ENCODE results near the gene CADPS. TPM values are rescaled to one million over a fixed set of nuclear protein-coding genes. Genes with fewer than 3 reads are reported as not detected.
A peak's percentile ranks its signal among the peaks of the same experiment; 100 is the strongest.

Gene CADPS
- total RNA-seq, 1 donor from 2014 or later, result not detected

- intact Hi-C loops (cut with DNase I), result loop anchor here (5.0 to 10.0 kb wide), 2 partner anchors 40 to 1307 kb away; partner anchors contain the start of gene FHIT
- Histone ChIP-seq H3K27ac (peak overlapping the region; percentile 74 to 81), H3K36me3 (no peaks in the 10 kb centered on the region), H3K27me3 (no peaks in the 10 kb centered on the region), H3K9me3 (no peaks in the 10 kb centered on the region), H3K4me3 (no peak overlapping the region), H3K4me1 (peaks cover 0 to 14% of the 10 kb centered on the region in 2 donors)
- no peak for DNase-seq (ENCODE audit: low spot score in 2 of 2)
- no peak for TF ChIP-seq CTCF (IDR thresholded peaks at IDR 0.05)
These were observed 313.2 kb downstream of the CADPS start for GRCh38 chr3:62562017-62562416.

- peak in 2 of 3 experiments; percentile 41 to 59 for TF ChIP-seq CTCF (IDR thresholded peaks at IDR 0.05)
- no peak overlapping the region for H3K27ac ChIP-seq
- peaks cover 0 to 11% of the 10 kb centered on the region in 2 donors for H3K4me1 ChIP-seq
- H3K9me3 ChIP-seq, result no peaks in the 10 kb centered on the region
- intact Hi-C loops (cut with DNase I), result loop anchor here (2.0 to 10.0 kb wide), 3 partner anchors 42 to 1305 kb away; partner anchors contain the start of gene FHIT
- DNase-seq (ENCODE audit: low spot score in 2 of 2), result no peak
- H3K27me3 ChIP-seq, result no peaks in the 10 kb centered on the region
- H3K4me3 ChIP-seq, result no peak overlapping the region
- H3K36me3 ChIP-seq, result no peaks in the 10 kb centered on the region
These were observed 315.3 kb downstream of the CADPS start for GRCh38 chr3:62559831-62560445.

- TF ChIP-seq CTCF (IDR thresholded peaks at IDR 0.05), result peak in 1 of 3 experiments; percentile 33
- Histone ChIP-seq H3K36me3 (no peaks in the 10 kb centered on the region), H3K27me3 (no peaks in the 10 kb centered on the region), H3K27ac (no peak overlapping the region), H3K4me3 (no peak overlapping the region), H3K4me1 (peaks cover 0 to 11% of the 10 kb centered on the region in 2 donors), H3K9me3 (no peaks in the 10 kb centered on the region)
- intact Hi-C loops (cut with DNase I), result loop anchor here (2.0 kb wide), 1 partner anchor 226 kb away; no protein-coding TSS in a partner anchor
- DNase-seq (ENCODE audit: low spot score in 2 of 2), result no peak
These were observed 316.6 kb downstream of the CADPS start for GRCh38 chr3:62558549-62559112.

GRCh38 chr3:62557983-62558382 is 317.2 kb downstream of the CADPS start:
- Histone ChIP-seq H3K27ac (no peak overlapping the region), H3K27me3 (no peaks in the 10 kb centered on the region), H3K9me3 (no peaks in the 10 kb centered on the region), H3K4me1 (peaks cover 0 to 7% of the 10 kb centered on the region in 2 donors), H3K36me3 (no peaks in the 10 kb centered on the region), H3K4me3 (no peak overlapping the region)
- intact Hi-C loops (cut with DNase I), result loop anchor here (2.0 kb wide), 1 partner anchor 225 kb away; no protein-coding TSS in a partner anchor
- DNase-seq (ENCODE audit: low spot score in 2 of 2), result no peak
- no peak for TF ChIP-seq CTCF (IDR thresholded peaks at IDR 0.05)

- intact Hi-C loops (cut with DNase I), result no loop called here
- no peaks in the 10 kb centered on the region for H3K9me3 ChIP-seq
- H3K27me3 ChIP-seq, result no peaks in the 10 kb centered on the region
- H3K36me3 ChIP-seq, result no peaks in the 10 kb centered on the region
- H3K27ac ChIP-seq, result no peak overlapping the region
- peaks cover 0 to 3% of the 10 kb centered on the region in 2 donors for H3K4me1 ChIP-seq
- DNase-seq (ENCODE audit: low spot score in 2 of 2), result no peak
- no peak for TF ChIP-seq CTCF (IDR thresholded peaks at IDR 0.05)
- H3K4me3 ChIP-seq, result no peak overlapping the region
These were observed 317.8 kb downstream of the CADPS start for GRCh38 chr3:62557450-62557849.
